Measurements from ENCODE around the gene THAP11. TPM values are rescaled to one million over a fixed set of nuclear protein-coding genes. Genes with fewer than 3 reads are reported as not detected.

THAP11 gene
- total RNA-seq, 2 donors from 2014 or later = 23.7 to 42.8 TPM

- peak within 1 kb of the TSS; percentile 66 to 91 for H3K4me3 ChIP-seq
- H3K4me1 ChIP-seq = peaks cover 30% of the 10 kb centered on the region
- intact Hi-C loops (cut with DNase I) = no loop called here
- H3K27me3 ChIP-seq = no peaks in the 10 kb centered on the region
- peak; percentile 66 to 92 (median 91) for TF ChIP-seq POLR2A (IDR thresholded peaks at IDR 0.05)
- no peak for TF ChIP-seq CTCF (IDR thresholded peaks at IDR 0.05)
- H3K27ac ChIP-seq = peak within 1 kb of the TSS; percentile 39 to 91 (median 83)
- ATAC-seq (peak; percentile 96), DNase-seq (peak; percentile 97 to 99 (median 98))
- WGBS, 2 donors = 0% methylated on average over 2 to 37 of the region's 54 CpGs
- H3K9me3 ChIP-seq = no peaks in the 10 kb centered on the region
- H3K36me3 ChIP-seq (replicated peaks in 1 of 2; ENCODE audit: insufficient read depth in 1 of 2, low read depth in 2 of 2) = no peaks in the 10 kb centered on the region
Observed at GRCh38 chr16:67806428-67807147, 35.5 kb upstream of the THAP11 start, which contains the start of the genes RANBP10 and TSNAXIP1. TSS of gene RANBP10 (minus strand) at chr16:67806560. CDS start at chr16:67806536, 24 bp downstream. TSS of gene TSNAXIP1 (plus strand) at chr16:67806889. CDS start at chr16:67807150, 261 bp downstream.

DNA sequence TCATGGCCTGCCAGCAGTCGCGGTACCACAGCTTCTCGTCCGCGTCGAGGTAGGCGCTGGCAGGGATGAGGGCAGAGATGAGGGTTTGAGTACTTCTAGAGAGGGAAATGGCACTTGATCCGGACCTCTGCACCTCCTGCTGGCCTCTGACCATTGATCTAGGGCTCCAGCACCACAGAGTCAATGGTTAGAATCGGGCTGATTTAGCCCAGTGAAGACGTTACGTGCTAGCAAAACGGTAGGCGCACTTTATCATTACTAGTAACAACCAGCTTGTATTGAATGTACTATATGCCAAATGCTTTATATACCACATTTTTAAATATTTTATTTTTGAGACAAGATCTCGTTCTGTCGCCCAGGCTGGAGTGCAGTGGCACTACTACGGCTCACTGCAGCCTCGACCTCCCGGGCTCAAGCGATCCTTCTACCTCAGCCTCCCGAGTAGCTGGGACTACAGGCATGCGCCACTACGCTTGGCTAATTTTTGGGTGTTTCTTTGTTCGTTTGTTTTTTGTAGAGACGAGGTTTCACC lies 34.9 kb upstream of the THAP11 start:
- Histone ChIP-seq H3K4me3 (peak overlapping the region; percentile 19 to 66), H3K27ac (peak overlapping the region in 3 of 4 donors; percentile 58 to 91 (median 89))
- WGBS, 2 donors = 18 to 34% methylated on average over 17 to 24 of the region's 24 CpGs

GRCh38 chr16:67811899-67812298 lies 30.2 kb upstream of the THAP11 start:
- no peak for TF ChIP-seq CTCF (IDR thresholded peaks at IDR 0.05)
- TF ChIP-seq POLR2A (IDR thresholded peaks at IDR 0.05) = no peak
- intact Hi-C loops (cut with DNase I) = loop anchor here (10.0 kb wide), 1 partner anchor 233 kb away; no protein-coding TSS in a partner anchor
- Histone ChIP-seq H3K9me3 (no peaks in the 10 kb centered on the region), H3K4me1 (peaks cover 7% of the 10 kb centered on the region), H3K36me3 (replicated peaks in 1 of 2; ENCODE audit: insufficient read depth in 1 of 2, low read depth in 2 of 2) (no peaks in the 10 kb centered on the region), H3K27me3 (no peaks in the 10 kb centered on the region), H3K4me3 (no peak overlapping the region), H3K27ac (no peak overlapping the region)
- 93 to 94% methylated on average over 1 of the region's 1 CpG for WGBS, 2 donors
- DNase-seq = no peak
- no peak for ATAC-seq

More for the DNA sequence above, 34.9 kb upstream of the THAP11 start:
- Histone ChIP-seq H3K27me3 (no peaks in the 10 kb centered on the region), H3K9me3 (no peaks in the 10 kb centered on the region), H3K36me3 (replicated peaks in 1 of 2; ENCODE audit: insufficient read depth in 1 of 2, low read depth in 2 of 2) (no peaks in the 10 kb centered on the region), H3K4me1 (peaks cover 29% of the 10 kb centered on the region)
- intact Hi-C loops (cut with DNase I) = no loop called here
- ATAC-seq (no peak), DNase-seq (no peak)
- no peak for TF ChIP-seq POLR2A (IDR thresholded peaks at IDR 0.05)
- peak in 3 of 7 experiments; percentile 20 to 33 (median 22) for TF ChIP-seq CTCF (IDR thresholded peaks at IDR 0.05)

GRCh38 chr16:67814567-67814966 lies 27.6 kb upstream of the THAP11 start:
- no peak overlapping the region for H3K27ac ChIP-seq
- no peaks in the 10 kb centered on the region for H3K36me3 ChIP-seq (replicated peaks in 1 of 2; ENCODE audit: insufficient read depth in 1 of 2, low read depth in 2 of 2)
- H3K9me3 ChIP-seq = no peaks in the 10 kb centered on the region
- TF ChIP-seq POLR2A (IDR thresholded peaks at IDR 0.05) (no peak), CTCF (IDR thresholded peaks at IDR 0.05) (no peak)
- H3K4me3 ChIP-seq = no peak overlapping the region
- WGBS, 2 donors = 87 to 91% methylated on average over 7 to 8 of the region's 8 CpGs
- H3K4me1 ChIP-seq = no peaks in the 10 kb centered on the region
- ATAC-seq (no peak), DNase-seq (no peak)
- no peaks in the 10 kb centered on the region for H3K27me3 ChIP-seq
- intact Hi-C loops (cut with DNase I) = loop anchor here (10.0 kb wide), 1 partner anchor 230 kb away; no protein-coding TSS in a partner anchor
